HG03439 (cell line): ENCODE data around the gene CIITA.
"Not testable (repeated sequence)": the region's sequence is repeated elsewhere in the genome, so short reads cannot be mapped to it uniquely, and the experiment has no call there.

Experiments
- ATAC-seq: cut with Tn5 transposase; IDR thresholded peaks from one replicate; pipeline ENCODE4 v1.9.1; 2021; ENCODE audit warnings: mild to moderate bottlenecking, moderate library complexity; ENCODE audit not compliant: unreplicated experiment

CIITA gene

DNA sequence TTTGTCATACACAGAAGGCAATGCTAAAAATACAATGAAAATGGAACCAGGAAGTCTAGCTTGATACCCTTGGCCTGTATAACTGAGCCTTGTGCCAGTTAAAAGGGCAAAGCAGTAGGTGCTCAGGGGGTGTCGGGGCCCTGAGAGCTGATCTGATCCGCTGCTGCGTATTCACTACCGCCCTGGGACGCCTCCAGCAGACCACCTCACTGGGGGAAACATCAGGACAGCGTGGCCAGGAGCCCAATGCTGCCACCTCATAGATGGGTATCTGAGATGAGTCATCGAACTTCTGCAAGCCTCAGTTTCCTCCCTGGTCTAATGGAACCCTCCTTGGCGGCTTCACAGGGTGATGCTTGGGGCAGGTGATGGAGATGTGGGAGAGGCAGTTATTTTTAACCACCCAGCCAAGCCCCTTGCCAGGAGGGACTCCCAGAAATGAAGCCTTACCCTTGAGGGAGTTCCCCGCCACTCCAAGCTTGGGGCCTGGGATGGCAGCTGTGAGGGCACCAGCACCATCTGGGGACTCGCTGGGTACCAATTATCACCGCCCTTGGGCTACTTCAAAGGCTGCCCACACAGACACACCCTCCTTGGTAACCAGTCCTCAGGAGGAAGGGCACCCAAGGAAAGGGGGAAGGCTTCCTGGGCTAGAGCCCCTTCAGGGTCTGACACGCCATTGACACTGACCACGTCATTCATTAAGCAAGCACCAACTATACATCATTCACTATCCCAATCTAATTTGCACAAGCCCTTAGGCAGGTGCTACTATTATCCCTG lies 57.5 kb downstream of the CIITA start:
- no peak for ATAC-seq

GRCh38 chr16:10935226-10935915 lies 58.4 kb downstream of the CIITA start:
- no peak for ATAC-seq

DNA sequence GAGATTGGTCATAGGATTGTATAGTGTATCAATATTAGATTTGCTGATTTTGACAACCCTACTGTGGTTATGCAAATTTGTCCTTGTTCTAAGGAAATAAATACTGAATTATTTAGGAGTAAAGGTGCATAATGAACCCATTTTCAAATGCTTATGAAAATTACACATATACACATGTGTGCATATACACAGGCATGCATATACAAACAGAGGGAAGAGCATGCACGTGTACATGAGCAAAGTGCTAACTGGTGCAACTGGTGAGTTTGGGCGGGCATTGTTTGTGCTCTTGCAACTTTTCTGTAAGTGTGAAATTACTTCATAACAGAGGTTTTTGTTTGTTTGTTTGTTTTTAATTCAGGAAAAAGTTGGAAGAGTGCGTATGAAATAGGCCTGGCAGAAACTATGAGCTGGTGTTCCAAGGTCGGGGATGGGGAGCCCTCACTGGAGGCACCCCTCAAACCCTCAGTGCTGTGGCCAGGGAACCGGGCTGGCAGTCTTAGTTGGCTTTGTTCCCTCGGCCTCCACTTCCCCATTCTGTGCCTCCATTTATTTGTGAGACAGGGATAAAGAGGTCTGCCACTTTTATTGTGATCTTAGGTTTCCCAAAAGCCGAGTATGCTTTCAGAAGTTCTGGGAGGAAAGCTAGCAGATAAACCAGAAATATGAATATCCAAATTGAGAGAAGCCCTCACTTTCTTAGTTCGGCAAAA lies 59.4 kb downstream of the CIITA start:
- ATAC-seq, result no peak

- no peak for ATAC-seq
Observed at GRCh38 chr16:10937068-10937859, 60.3 kb downstream of the CIITA start.

GRCh38 chr16:10938321-10938720 lies 61.3 kb downstream of the CIITA start:
- no peak for ATAC-seq

GRCh38 chr16:10938796-10939648 lies 62.0 kb downstream of the CIITA start:
- ATAC-seq, result no peak

DNA sequence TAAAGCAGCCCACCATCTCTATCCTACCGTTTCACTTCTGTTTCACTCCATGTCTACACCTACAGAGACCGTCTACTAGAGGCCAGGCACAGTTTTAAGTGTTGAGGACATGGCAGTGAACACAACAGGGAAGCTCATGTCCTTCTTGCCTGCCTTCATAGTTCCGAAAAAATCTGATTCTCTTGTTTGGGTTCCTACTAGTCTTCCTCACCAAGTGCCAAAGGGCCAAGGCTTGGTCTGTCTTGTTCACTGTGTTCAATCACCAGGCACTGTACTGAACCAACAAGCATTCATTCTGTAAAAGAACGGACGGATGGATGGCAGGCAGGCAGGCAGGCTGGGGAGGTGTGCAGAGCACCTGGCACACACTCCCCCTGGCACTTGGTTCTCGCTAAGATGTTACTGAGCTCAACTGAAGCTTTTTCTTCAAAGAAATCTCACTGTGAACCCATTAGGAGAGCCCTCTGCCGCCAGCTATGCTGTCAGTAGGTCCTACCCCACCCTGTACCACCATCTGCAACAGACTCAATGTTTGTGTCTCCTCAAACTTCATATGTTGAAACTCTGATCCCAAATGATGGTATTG lies 62.7 kb downstream of the CIITA start:
- ATAC-seq, result no peak

DNA sequence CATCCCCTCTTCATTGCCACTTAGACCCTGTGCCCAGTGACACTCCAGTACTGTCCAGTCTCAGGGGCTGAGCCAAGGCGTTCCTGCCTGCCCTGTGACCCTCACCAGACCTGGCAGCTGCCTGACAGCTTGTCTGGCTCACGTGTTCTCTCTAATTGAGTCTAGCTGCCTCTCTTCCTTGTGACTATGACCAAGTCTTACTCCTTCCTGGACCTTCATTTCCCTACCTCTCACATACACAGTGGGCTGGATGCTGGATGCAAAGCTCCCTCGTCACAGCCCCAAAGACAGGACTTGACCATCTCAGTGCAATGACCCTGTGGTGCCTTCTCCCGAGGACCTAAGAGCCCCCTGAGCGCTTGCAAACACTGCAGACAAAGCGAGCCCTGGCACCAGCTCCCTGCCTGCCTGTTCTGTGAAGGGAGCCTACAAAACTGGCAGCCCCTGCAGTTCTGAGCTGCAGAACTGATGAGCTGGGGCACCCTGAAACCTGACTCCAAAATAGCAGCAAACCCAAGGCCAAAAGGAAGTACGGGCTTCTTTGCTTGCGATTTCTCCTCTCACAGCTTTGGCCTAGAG lies 63.6 kb downstream of the CIITA start:
- no peak for ATAC-seq

- ATAC-seq, result no peak
Observed at GRCh38 chr16:10941127-10941933, 64.3 kb downstream of the CIITA start.

DNA sequence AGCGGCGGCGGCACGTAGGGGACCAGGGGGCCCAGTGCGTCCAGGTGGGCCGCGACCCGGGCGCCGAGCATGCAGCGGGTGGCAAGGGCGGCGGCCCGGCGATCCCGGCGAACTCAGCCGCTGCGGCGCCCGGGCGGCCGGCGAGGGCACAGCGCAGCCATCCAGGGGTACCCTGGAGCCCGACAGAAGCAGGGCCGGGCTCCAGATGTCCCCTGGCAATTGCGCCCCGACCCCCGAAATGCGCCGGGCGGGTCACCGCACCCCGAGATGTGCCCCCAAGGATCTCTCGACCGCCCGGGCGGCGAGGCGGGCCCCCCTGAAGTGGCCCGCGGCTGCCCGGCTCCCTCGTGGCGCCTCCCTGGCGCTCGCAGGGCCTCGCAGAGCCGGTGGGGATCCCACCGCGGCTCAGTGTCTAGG lies 64.9 kb downstream of the CIITA start:
- ATAC-seq, result not testable (repeated sequence)

DNA sequence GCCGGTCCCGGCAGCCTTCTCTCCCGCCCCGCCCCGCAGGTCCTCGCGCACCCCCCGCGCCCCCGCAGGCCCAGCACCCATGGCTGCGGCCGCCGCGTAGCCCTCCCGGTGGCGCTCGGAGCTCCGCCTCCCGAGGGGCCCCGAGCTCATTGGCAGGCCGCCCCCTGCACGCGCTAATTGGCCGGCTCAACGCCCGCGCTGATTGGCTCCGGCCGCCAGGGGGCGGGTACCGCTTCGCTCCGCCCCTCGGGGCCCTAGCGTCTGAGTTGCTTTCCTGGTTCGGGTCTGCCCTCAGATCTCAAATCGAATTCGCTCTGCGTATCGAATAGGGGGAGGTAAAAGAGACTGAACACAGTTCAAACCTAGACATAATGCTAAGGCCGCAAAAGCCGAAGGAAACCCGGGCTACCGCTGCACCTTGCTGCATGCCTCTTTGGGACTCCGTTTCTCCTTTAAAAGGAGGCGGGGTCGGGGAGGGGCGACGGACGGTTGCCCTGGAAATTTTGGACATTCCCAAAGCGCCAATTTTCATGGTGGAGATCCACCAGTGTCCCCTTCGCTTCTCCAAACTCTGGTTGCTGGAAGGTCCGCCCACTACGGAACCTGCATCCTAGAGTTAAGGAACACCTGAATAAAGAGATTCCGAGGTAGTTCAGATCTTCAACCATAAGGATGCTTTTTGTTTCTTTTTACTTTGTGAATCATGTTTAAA lies 65.5 kb downstream of the CIITA start, which contains the start of gene DEXI:
DEXI (minus strand) TSS at position 117 of the 712 bp plus-strand sequence. CDS start 463 bp downstream, outside the sequence.
- ATAC-seq, result peak; percentile 66

GRCh38 chr16:10943064-10943353 lies 66.0 kb downstream of the CIITA start:
- ATAC-seq, result no peak

- ATAC-seq, result peak; percentile 67
Observed at GRCh38 chr16:10944249-10945064, 67.5 kb downstream of the CIITA start, which contains the start of gene CLEC16A. Gene CLEC16A, plus strand, starts transcription at chr16:10944564. Its CDS starts 154 bp downstream, at chr16:10944718.

DNA sequence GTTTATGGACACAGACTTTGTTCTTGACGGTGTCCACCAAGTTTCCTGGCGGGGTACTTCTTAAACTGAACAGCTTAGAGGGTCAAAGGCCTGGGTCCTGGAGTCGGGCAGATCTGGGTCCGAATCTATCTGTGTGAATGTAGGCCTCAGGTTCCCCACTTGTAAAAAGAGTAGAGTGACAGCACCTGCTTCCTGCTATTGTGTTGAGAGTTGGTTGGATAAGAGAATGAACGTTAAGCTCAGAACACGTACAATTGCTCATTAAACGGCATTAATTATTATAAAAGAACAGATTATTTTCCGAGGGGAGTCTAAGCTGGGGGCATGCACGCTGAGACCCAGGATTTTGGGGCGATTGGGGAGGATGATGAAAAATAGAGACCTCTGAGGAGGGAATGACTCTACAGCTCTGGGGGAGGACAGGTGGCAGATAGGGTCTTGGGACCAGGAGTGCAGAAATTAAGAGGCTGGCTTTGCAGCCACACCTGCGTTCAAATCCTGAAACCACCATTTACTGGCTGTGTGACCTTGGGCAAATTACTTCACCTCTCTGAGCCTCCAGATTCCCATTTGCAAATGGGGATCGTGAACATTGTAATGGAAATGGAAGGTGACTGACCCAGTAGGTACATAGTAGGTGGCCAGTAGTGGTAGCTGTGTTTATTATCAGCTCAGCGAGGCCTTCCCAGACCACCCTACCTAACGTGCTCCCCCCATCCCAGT lies 68.2 kb downstream of the CIITA start:
- no peak for ATAC-seq

- ATAC-seq, result no peak
Observed at GRCh38 chr16:10946308-10946707, 69.3 kb downstream of the CIITA start.

- no peak for ATAC-seq
Observed at GRCh38 chr16:10947211-10947787, 70.3 kb downstream of the CIITA start.
